ENCODE measurements around the gene ZEB2.
A peak's percentile ranks its signal among the peaks of the same experiment; 100 is the strongest.

Gene ZEB2

GRCh38 chr2:144405321-144405720 lies 114.6 kb downstream of the ZEB2 start:
- H3K9me3 Mint-ChIP-seq = no peaks in the 10 kb centered on the region
- no peak for ATAC-seq
- H3K4me1 Mint-ChIP-seq = peaks cover 12% of the 10 kb centered on the region
- H3K36me3 Mint-ChIP-seq = peaks cover 50% of the 10 kb centered on the region
- H3K4me3 Mint-ChIP-seq = no peak overlapping the region
- no peaks in the 10 kb centered on the region for H3K27me3 Mint-ChIP-seq
- peak overlapping the region; percentile 10 for H3K27ac Mint-ChIP-seq

- H3K9me3 Mint-ChIP-seq = no peaks in the 10 kb centered on the region
- peaks cover 56% of the 10 kb centered on the region for H3K36me3 Mint-ChIP-seq
- H3K4me1 Mint-ChIP-seq = peaks cover 12% of the 10 kb centered on the region
- H3K27ac Mint-ChIP-seq = no peak overlapping the region
- no peak overlapping the region for H3K4me3 Mint-ChIP-seq
- ATAC-seq = no peak
- no peaks in the 10 kb centered on the region for H3K27me3 Mint-ChIP-seq
Observed at GRCh38 chr2:144404586-144405314, 115.2 kb downstream of the ZEB2 start.

GRCh38 chr2:144403933-144404332 lies 116.0 kb downstream of the ZEB2 start:
- no peak overlapping the region for H3K4me3 Mint-ChIP-seq
- ATAC-seq = no peak
- no peak overlapping the region for H3K27ac Mint-ChIP-seq
- peaks cover 57% of the 10 kb centered on the region for H3K36me3 Mint-ChIP-seq
- H3K9me3 Mint-ChIP-seq = no peaks in the 10 kb centered on the region
- peaks cover 12% of the 10 kb centered on the region for H3K4me1 Mint-ChIP-seq
- H3K27me3 Mint-ChIP-seq = no peaks in the 10 kb centered on the region

- Mint-ChIP-seq H3K4me3 (no peak overlapping the region), H3K27me3 (no peaks in the 10 kb centered on the region), H3K36me3 (peaks cover 54% of the 10 kb centered on the region), H3K9me3 (no peaks in the 10 kb centered on the region), H3K27ac (no peak overlapping the region), H3K4me1 (peaks cover 18% of the 10 kb centered on the region)
- ATAC-seq = no peak
Observed at GRCh38 chr2:144402251-144402650, 117.7 kb downstream of the ZEB2 start.

DNA sequence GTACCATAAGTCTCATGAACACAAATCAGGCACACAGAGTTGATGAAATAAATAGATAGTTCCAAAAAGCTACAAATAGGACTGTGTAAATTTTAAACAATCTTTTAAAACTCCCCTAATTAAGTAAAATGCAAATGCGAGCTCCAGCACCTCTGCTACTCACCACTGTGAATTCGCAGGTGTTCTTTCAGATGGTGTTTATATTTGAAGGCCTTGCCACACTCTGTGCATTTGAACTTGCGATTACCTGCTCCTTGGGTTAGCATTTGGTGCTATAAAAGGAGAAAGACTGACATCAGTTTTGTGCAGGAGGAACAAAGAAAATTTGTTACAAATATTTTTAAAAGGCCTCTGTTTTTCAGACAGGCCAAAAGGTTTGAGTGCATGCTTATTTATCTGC lies 118.9 kb downstream of the ZEB2 start:
- H3K4me1 Mint-ChIP-seq = peaks cover 10% of the 10 kb centered on the region
- H3K27ac Mint-ChIP-seq = no peak overlapping the region
- H3K4me3 Mint-ChIP-seq = no peak overlapping the region
- no peaks in the 10 kb centered on the region for H3K27me3 Mint-ChIP-seq
- no peaks in the 10 kb centered on the region for H3K9me3 Mint-ChIP-seq
- no peak for ATAC-seq
- peaks cover 52% of the 10 kb centered on the region for H3K36me3 Mint-ChIP-seq

GRCh38 chr2:144396318-144396717 lies 123.6 kb downstream of the ZEB2 start:
- Mint-ChIP-seq H3K27me3 (no peaks in the 10 kb centered on the region), H3K27ac (no peak overlapping the region), H3K9me3 (no peaks in the 10 kb centered on the region), H3K36me3 (peaks cover 54% of the 10 kb centered on the region), H3K4me1 (peaks cover 6% of the 10 kb centered on the region), H3K4me3 (no peak overlapping the region)
- ATAC-seq = no peak

DNA sequence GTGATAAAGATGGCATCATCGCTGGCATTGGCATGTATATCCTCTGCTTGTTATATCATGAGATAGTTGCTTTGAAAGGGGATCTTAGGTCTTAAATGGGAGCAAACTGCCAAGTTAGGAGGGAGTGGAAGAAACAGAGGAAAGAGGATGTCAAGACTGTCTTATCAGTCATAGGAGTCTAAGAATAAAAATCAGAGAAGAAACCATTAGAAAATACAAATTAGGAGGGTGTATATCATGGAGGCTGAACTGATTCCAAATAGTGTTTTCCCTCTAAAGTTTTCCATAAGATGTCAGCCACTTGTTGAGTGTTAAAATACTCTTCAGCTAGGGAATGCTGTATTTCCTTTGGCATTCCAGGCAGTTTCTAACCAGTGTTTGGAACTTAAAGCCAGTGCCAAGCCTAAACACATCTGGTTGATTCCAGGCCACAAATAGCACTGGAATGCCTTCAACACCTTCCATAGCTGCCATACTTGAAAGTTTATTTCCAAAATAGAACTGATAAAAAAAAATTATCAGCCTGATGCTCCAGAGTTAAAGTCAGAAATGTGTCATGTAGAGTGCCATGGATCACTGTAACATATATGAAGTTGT lies 129.4 kb downstream of the ZEB2 start:
- Mint-ChIP-seq H3K4me1 (no peaks in the 10 kb centered on the region), H3K9me3 (no peaks in the 10 kb centered on the region), H3K27ac (no peak overlapping the region), H3K4me3 (no peak overlapping the region), H3K36me3 (peaks cover 21% of the 10 kb centered on the region), H3K27me3 (no peaks in the 10 kb centered on the region)
- ATAC-seq = no peak

DNA sequence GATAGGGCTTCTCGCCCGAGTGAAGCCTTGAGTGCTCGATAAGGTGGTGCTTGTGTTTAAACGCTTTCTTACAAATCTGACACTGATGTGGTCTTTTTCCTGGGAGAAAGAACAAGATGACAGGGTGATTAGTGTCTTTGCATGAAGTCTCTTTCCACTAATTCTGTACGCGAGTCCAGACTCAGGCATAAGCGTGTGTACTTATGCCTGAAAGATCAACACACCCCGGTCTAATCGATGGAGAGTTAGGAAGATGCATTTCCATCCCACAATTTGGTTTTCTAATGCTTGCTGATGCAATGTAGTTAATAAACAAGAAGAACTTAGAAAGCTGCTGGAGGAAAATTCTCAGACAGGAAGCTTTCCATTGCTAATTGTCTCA lies 130.0 kb downstream of the ZEB2 start:
- Mint-ChIP-seq H3K4me3 (no peak overlapping the region), H3K36me3 (peaks cover 15% of the 10 kb centered on the region), H3K27me3 (no peaks in the 10 kb centered on the region), H3K9me3 (no peaks in the 10 kb centered on the region), H3K27ac (no peak overlapping the region), H3K4me1 (no peaks in the 10 kb centered on the region)
- no peak for ATAC-seq

GRCh38 chr2:144389151-144389929 lies 130.6 kb downstream of the ZEB2 start:
- Mint-ChIP-seq H3K4me3 (no peak overlapping the region), H3K27ac (no peak overlapping the region), H3K36me3 (peaks cover 15% of the 10 kb centered on the region), H3K9me3 (no peaks in the 10 kb centered on the region), H3K4me1 (no peaks in the 10 kb centered on the region), H3K27me3 (no peaks in the 10 kb centered on the region)
- no peak for ATAC-seq

DNA sequence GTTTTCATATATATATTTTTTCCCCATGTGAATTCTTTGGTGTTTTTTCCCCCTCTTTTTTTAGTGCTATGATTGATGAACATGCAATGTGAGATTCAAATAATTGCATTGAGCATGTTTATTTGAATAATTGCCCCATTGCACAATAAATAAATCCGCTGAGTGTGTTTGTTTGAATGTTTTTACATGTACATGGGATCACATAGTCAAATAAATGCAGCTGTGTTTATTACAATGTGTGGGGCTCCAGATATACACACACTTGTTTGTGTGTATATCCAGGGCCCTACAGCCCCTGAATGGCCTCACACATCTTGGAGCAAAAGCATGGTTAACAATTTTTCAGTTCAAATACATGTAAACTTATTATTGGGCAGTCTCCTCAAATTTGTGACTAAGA lies 134.5 kb downstream of the ZEB2 start:
- H3K4me3 Mint-ChIP-seq = no peak overlapping the region
- peaks cover 31% of the 10 kb centered on the region for H3K4me1 Mint-ChIP-seq
- no peak for ATAC-seq
- H3K36me3 Mint-ChIP-seq = peaks cover 6% of the 10 kb centered on the region
- H3K27me3 Mint-ChIP-seq = no peaks in the 10 kb centered on the region
- no peak overlapping the region for H3K27ac Mint-ChIP-seq
- H3K9me3 Mint-ChIP-seq = no peaks in the 10 kb centered on the region

DNA sequence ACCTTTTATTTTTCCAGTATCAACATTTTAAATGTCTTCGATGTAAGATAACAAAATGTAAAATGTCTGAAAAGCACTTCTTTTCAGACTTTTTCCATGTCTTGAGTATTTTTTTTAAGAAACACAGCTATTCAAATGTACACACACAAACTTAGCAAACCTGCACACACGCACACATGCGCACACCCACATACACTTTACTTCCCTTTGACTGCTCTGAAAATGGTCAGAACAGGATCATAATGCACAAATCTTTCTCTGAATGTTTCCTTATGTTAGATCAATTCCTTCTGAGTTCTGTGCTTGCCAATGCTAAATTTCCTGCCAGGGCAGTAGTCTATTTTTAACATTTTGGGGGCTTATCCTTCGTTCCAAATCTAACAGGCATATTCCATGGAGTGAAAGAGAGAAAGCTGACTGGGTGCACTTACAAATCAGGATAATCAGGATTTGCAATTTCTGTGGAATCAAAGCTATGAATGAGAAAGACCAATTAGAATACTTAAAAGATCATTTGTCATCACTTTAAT lies 136.3 kb downstream of the ZEB2 start:
- Mint-ChIP-seq H3K4me1 (peaks cover 36% of the 10 kb centered on the region), H3K27ac (no peak overlapping the region)
- ATAC-seq = no peak

DNA sequence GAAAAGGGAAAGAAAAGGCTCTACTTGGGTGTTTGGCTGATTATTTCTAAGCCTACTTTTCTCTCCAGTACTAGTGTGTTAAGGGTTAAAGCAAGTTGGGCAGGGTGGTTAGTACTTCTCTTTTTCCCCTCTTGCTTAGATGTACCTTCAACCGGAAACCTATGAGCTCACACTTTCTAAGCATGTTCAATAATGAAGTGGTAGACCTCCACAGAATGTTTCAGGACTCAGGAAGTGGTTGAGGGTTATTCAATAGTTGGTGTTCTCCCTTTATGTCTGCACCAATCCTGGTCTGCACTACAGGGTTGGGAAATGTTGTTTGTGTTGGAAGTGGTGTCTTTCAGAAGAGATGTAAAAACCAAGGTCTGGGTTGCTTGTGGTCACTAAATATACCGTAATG lies 137.1 kb downstream of the ZEB2 start:
- peak overlapping the region; percentile 37 for H3K4me3 Mint-ChIP-seq

More for the DNA sequence above, 136.3 kb downstream of the ZEB2 start:
- Mint-ChIP-seq H3K9me3 (no peaks in the 10 kb centered on the region), H3K36me3 (peaks cover 3% of the 10 kb centered on the region), H3K27me3 (no peaks in the 10 kb centered on the region), H3K4me3 (no peak overlapping the region)

DNA sequence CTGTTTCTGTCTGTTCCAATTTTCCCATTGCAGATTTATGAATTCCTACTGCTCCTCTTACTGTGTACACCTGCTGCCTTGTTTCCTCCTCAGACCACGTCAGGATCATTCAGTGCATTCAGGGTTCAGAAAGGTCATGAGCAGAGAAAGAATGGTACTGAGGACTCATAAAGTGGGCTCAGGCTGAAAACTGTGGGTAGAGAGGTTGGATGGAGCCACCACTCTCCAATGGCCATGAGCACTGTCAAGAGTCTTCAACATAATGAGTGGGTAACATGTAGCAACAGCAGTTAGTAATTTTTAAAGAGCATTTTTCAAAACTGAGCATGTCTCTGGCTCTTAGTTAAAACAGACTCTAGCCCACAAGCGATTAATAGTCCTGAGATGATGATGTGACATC lies 138.2 kb downstream of the ZEB2 start:
- no peaks in the 10 kb centered on the region for H3K36me3 Mint-ChIP-seq
- H3K27me3 Mint-ChIP-seq = no peaks in the 10 kb centered on the region
- no peak overlapping the region for H3K27ac Mint-ChIP-seq
- H3K9me3 Mint-ChIP-seq = no peaks in the 10 kb centered on the region
- no peak overlapping the region for H3K4me3 Mint-ChIP-seq
- H3K4me1 Mint-ChIP-seq = peaks cover 48% of the 10 kb centered on the region
- ATAC-seq = no peak

More for the DNA sequence above, 137.1 kb downstream of the ZEB2 start:
- no peaks in the 10 kb centered on the region for H3K36me3 Mint-ChIP-seq
- H3K4me1 Mint-ChIP-seq = peaks cover 40% of the 10 kb centered on the region
- no peak overlapping the region for H3K27ac Mint-ChIP-seq
- no peaks in the 10 kb centered on the region for H3K9me3 Mint-ChIP-seq
- peak; percentile 96 for ATAC-seq
- no peaks in the 10 kb centered on the region for H3K27me3 Mint-ChIP-seq

GRCh38 chr2:144379851-144380311 lies 140.0 kb downstream of the ZEB2 start:
- no peak overlapping the region for H3K27ac Mint-ChIP-seq
- H3K4me1 Mint-ChIP-seq = peaks cover 64% of the 10 kb centered on the region
- H3K36me3 Mint-ChIP-seq = no peaks in the 10 kb centered on the region
- H3K9me3 Mint-ChIP-seq = no peaks in the 10 kb centered on the region
- H3K4me3 Mint-ChIP-seq = peak overlapping the region; percentile 28
- H3K27me3 Mint-ChIP-seq = peaks cover 10% of the 10 kb centered on the region
- ATAC-seq = no peak

DNA sequence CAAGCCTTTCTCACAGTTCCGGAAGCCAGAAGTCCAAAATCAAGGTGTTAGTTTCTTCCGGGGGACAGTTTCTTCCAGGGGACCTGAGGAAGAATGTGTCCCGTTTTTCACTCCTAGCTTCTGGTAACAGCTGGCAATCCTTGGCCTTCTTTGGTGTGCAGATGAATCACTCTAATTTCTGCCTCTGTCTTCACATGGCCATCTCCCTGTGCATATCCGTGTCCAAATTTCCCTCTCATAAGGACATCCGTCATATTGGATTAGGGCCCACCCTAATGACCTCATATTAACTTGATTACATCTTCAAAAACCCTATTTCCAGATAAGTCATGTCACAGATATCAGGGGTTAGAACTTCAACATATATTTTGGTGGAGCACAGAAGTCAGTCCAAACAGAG lies 141.4 kb downstream of the ZEB2 start:
- no peaks in the 10 kb centered on the region for H3K36me3 Mint-ChIP-seq
- no peak for ATAC-seq
- peaks cover 72% of the 10 kb centered on the region for H3K4me1 Mint-ChIP-seq
- no peaks in the 10 kb centered on the region for H3K9me3 Mint-ChIP-seq
- H3K27ac Mint-ChIP-seq = no peak overlapping the region
- H3K4me3 Mint-ChIP-seq = no peak overlapping the region
- peaks cover 10% of the 10 kb centered on the region for H3K27me3 Mint-ChIP-seq

Data from stimulated activated memory B cell treated with anti-CD40 and anti-IgM and Interleukin-4, amounts not matched to agents 10 μg/mL and 1 μg/mL and 100 μg/mL, for 72 hours (primary cell).